Measurements from ENCODE around the gene L3MBTL4. TPM values are rescaled to one million over a fixed set of nuclear protein-coding genes. Genes with fewer than 3 reads are reported as not detected.
"Not testable (repeated sequence)": the region's sequence is repeated elsewhere in the genome, so short reads cannot be mapped to it uniquely, and the experiment has no call there.

Gene L3MBTL4
- polyA plus RNA-seq, 1 donor = 1.4 TPM

GRCh38 chr18:6311456-6312215 lies 103.1 kb downstream of the L3MBTL4 start:
- DNase-seq (ENCODE audit: low read depth) = no peak

GRCh38 chr18:6310714-6311113 lies 104.0 kb downstream of the L3MBTL4 start:
- no peak for DNase-seq (ENCODE audit: low read depth)

- DNase-seq (ENCODE audit: low read depth) = no peak
Measured at GRCh38 chr18:6297875-6298274, 116.8 kb downstream of the L3MBTL4 start.

GRCh38 chr18:6294148-6294784 lies 120.4 kb downstream of the L3MBTL4 start:
- no peak for DNase-seq (ENCODE audit: low read depth)

GRCh38 chr18:6289843-6290242 lies 124.9 kb downstream of the L3MBTL4 start:
- no peak for DNase-seq (ENCODE audit: low read depth)

GRCh38 chr18:6286585-6286984 lies 128.1 kb downstream of the L3MBTL4 start:
- no peak for DNase-seq (ENCODE audit: low read depth)

GRCh38 chr18:6284761-6285160 lies 129.9 kb downstream of the L3MBTL4 start:
- no peak for DNase-seq (ENCODE audit: low read depth)

- no peak for DNase-seq (ENCODE audit: low read depth)
Measured at GRCh38 chr18:6284300-6284699, 130.4 kb downstream of the L3MBTL4 start.

GRCh38 chr18:6281874-6282273 lies 132.8 kb downstream of the L3MBTL4 start:
- no peak for DNase-seq (ENCODE audit: low read depth)

GRCh38 chr18:6280211-6280743 lies 134.4 kb downstream of the L3MBTL4 start:
- DNase-seq (ENCODE audit: low read depth) = no peak

- DNase-seq (ENCODE audit: low read depth) = no peak
Measured at GRCh38 chr18:6279308-6279707, 135.4 kb downstream of the L3MBTL4 start.

- DNase-seq (ENCODE audit: low read depth) = no peak
Measured at GRCh38 chr18:6273423-6273822, 141.3 kb downstream of the L3MBTL4 start.

- DNase-seq (ENCODE audit: low read depth) = not testable (repeated sequence)
Measured at GRCh38 chr18:6272144-6272543, 142.6 kb downstream of the L3MBTL4 start.

GRCh38 chr18:6271585-6271984 lies 143.1 kb downstream of the L3MBTL4 start:
- no peak for DNase-seq (ENCODE audit: low read depth)

- DNase-seq (ENCODE audit: low read depth) = no peak
Measured at GRCh38 chr18:6270771-6271216, 143.9 kb downstream of the L3MBTL4 start.

- DNase-seq (ENCODE audit: low read depth) = no peak
Measured at GRCh38 chr18:6269660-6270332, 144.9 kb downstream of the L3MBTL4 start.

GRCh38 chr18:6266212-6266611 lies 148.5 kb downstream of the L3MBTL4 start:
- no peak for DNase-seq (ENCODE audit: low read depth)

- DNase-seq (ENCODE audit: low read depth) = no peak
Measured at GRCh38 chr18:6261938-6262337, 152.8 kb downstream of the L3MBTL4 start.

GRCh38 chr18:6259324-6259723 lies 155.4 kb downstream of the L3MBTL4 start:
- not testable (repeated sequence) for DNase-seq (ENCODE audit: low read depth)

- no peak for DNase-seq (ENCODE audit: low read depth)
Measured at GRCh38 chr18:6257950-6258349, 156.8 kb downstream of the L3MBTL4 start.

GRCh38 chr18:6256521-6256920 lies 158.2 kb downstream of the L3MBTL4 start:
- DNase-seq (ENCODE audit: low read depth) = no peak

GRCh38 chr18:6255886-6256285 lies 158.8 kb downstream of the L3MBTL4 start:
- DNase-seq (ENCODE audit: low read depth) = no peak

All from forelimb muscle (tissue), 1 donor.